Gastrocnemius medialis (tissue), 4 donors: Measurements from ENCODE around the gene COL20A1. TPM values are rescaled to one million over a fixed set of nuclear protein-coding genes. Genes with fewer than 3 reads are reported as not detected.

Source experiments
- ATAC-seq, 2 donors: fragments of 150-250 bp; one replicate each; pipeline ENCODE4 v1.9.1; 2016
- DNase-seq, 2 donors: peaks; one replicate each; pipeline ENCODE4 v3.0.0-alpha.2; 2019
- H3K27ac ChIP-seq, 4 donors: fragments of 200-600 bp; sonication (generic); 1 replicate in 1 of 4; 2 replicates in 3 of 4; pipeline ENCODE4 v1.5.1; 2016 to 2018; ENCODE audit warnings: mild to moderate bottlenecking in 2 of 4, moderate library complexity in 1 of 4
- H3K27me3 ChIP-seq, 3 donors: fragments of 200-600 bp; sonication (generic) in 2 of 3; 1 replicate in 1 of 3; 2 replicates in 2 of 3; pipeline versions ENCODE4 v1.5.1 to v1.6.0; 2016 to 2019; ENCODE audit warnings: mild to moderate bottlenecking in 1 of 3, moderate library complexity in 1 of 3
- H3K36me3 ChIP-seq, 2 donors: fragments of 200-600 bp; sonication (generic) in 1 of 2; one replicate each; pipeline ENCODE4 v1.5.1; 2017 to 2018
- H3K4me1 ChIP-seq, 2 donors: fragments of 200-600 bp; sonication (generic) in 1 of 2; one replicate each; pipeline ENCODE4 v1.5.1; 2016 to 2017; ENCODE audit warnings: mild to moderate bottlenecking in 2 of 2
- H3K4me3 ChIP-seq, 4 donors: fragments of 200-600 bp; sonication (generic) in 3 of 4; 1 replicate in 1 of 4; 2 replicates in 3 of 4; pipeline ENCODE4 v1.5.1; 2016 to 2019; ENCODE audit warnings: mild to moderate bottlenecking in 2 of 4
- H3K9me3 ChIP-seq, 3 donors: fragments of 200-600 bp; sonication (generic) in 2 of 3; 1 replicate in 1 of 3; 2 replicates in 2 of 3; pipeline ENCODE4 v1.5.1; 2016 to 2019
- CTCF ChIP-seq, 5 experiments: fragments of 450-650 bp in 3 of 5; fragments of 200-600 bp in 2 of 5; sonication (generic) in 2 of 5; IDR thresholded peaks in 4 of 5; conservative IDR thresholded peaks in 1 of 5; 1 replicate in 4 of 5; 2 replicates in 1 of 5; pipeline ENCODE4 v1.5.1; 2016 to 2019; ENCODE audit warnings: antibody characterized with exemption in 5 of 5, mild to moderate bottlenecking in 3 of 5, moderate library complexity in 3 of 5
- POLR2A ChIP-seq, 2 donors: fragments of 450-650 bp; IDR thresholded peaks; one replicate each; pipeline ENCODE4 v1.6.1; 2017; ENCODE audit warnings: antibody characterized with exemption in 2 of 2, mild to moderate bottlenecking in 2 of 2, moderate library complexity in 2 of 2
- in situ Hi-C, 4 donors: fragments of 200-750 bp; cut with MboI; loops; one replicate each; pipeline versions ENCODE4 v1.15.0 to v1.8.0; 2017; ENCODE audit warnings: low sequenced_read_pairs in 4 of 4
- intact Hi-C: fragments of 100-400 bp; cut with DNase I; formaldehyde crosslinking; loops from one replicate; pipeline ENCODE4 v1.15.1; 2023; ENCODE audit warnings: low total_unique reads
- total RNA-seq, 4 donors: library from RNA; depleted of rRNA; stranded (reverse); fragments of >200 nt; gene quantifications; one replicate each; pipeline versions ENCODE4 v1.1.0 to v1.2.3, GENCODE V29; 2016

The COL20A1 gene
- total RNA-seq, 4 donors from 2014 or later: 0.23 TPM; not detected in 3

- Histone ChIP-seq H3K36me3 (peaks cover 0 to 91% of the 10 kb centered on the region in 2 donors), H3K9me3 (no peaks in the 10 kb centered on the region), H3K27ac (no peak overlapping the region), H3K4me1 (no peaks in the 10 kb centered on the region), H3K4me3 (no peak overlapping the region), H3K27me3 (no peaks in the 10 kb centered on the region)
- in situ Hi-C loops: no loop called here
- ATAC-seq (no peak), DNase-seq (no peak)
- intact Hi-C loops: no loop called here
- TF ChIP-seq POLR2A (IDR thresholded peaks at IDR 0.05): no peak
- TF ChIP-seq CTCF (IDR thresholded peaks at IDR 0.05 in 4 of 5, conservative IDR thresholded peaks at IDR 0.05 in 1 of 5): no peak
These were observed 12.6 kb upstream of the COL20A1 start for GRCh38 chr20:63280371-63280770.

- in situ Hi-C loops: no loop called here
- ATAC-seq: no peak
These were observed 11.9 kb upstream of the COL20A1 start for GRCh38 chr20:63280929-63281545.

GRCh38 chr20:63281742-63282665, 11.0 kb upstream of the COL20A1 start:
- no peaks in the 10 kb centered on the region for H3K9me3 ChIP-seq
- in situ Hi-C loops: no loop called here
- no peak overlapping the region for H3K27ac ChIP-seq
- no peaks in the 10 kb centered on the region for H3K4me1 ChIP-seq
- DNase-seq (no peak), ATAC-seq (no peak)
- no peaks in the 10 kb centered on the region for H3K27me3 ChIP-seq
- peaks cover 0 to 91% of the 10 kb centered on the region in 2 donors for H3K36me3 ChIP-seq
- TF ChIP-seq CTCF (IDR thresholded peaks at IDR 0.05 in 4 of 5, conservative IDR thresholded peaks at IDR 0.05 in 1 of 5): no peak
- TF ChIP-seq POLR2A (IDR thresholded peaks at IDR 0.05): no peak
- intact Hi-C loops: no loop called here
- no peak overlapping the region for H3K4me3 ChIP-seq

More at GRCh38 chr20:63280929-63281545, 11.9 kb upstream of the COL20A1 start:
- DNase-seq: no peak
- intact Hi-C loops: no loop called here
- no peak for TF ChIP-seq POLR2A (IDR thresholded peaks at IDR 0.05)
- no peak for TF ChIP-seq CTCF (IDR thresholded peaks at IDR 0.05 in 4 of 5, conservative IDR thresholded peaks at IDR 0.05 in 1 of 5)
- H3K9me3 ChIP-seq: no peaks in the 10 kb centered on the region
- H3K27ac ChIP-seq: no peak overlapping the region
- peaks cover 0 to 93% of the 10 kb centered on the region in 2 donors for H3K36me3 ChIP-seq
- no peak overlapping the region for H3K4me3 ChIP-seq
- H3K4me1 ChIP-seq: no peaks in the 10 kb centered on the region
- H3K27me3 ChIP-seq: no peaks in the 10 kb centered on the region

- intact Hi-C loops (no loop called here), in situ Hi-C loops (no loop called here)
- H3K27ac ChIP-seq: no peak overlapping the region
- H3K9me3 ChIP-seq: no peaks in the 10 kb centered on the region
- no peak overlapping the region for H3K4me3 ChIP-seq
- no peaks in the 10 kb centered on the region for H3K4me1 ChIP-seq
- no peaks in the 10 kb centered on the region for H3K27me3 ChIP-seq
- TF ChIP-seq CTCF (IDR thresholded peaks at IDR 0.05 in 4 of 5, conservative IDR thresholded peaks at IDR 0.05 in 1 of 5) (no peak), POLR2A (IDR thresholded peaks at IDR 0.05) (no peak)
- DNase-seq (no peak), ATAC-seq (no peak)
- H3K36me3 ChIP-seq: peaks cover 0 to 81% of the 10 kb centered on the region in 2 donors
These were observed 10.0 kb upstream of the COL20A1 start for GRCh38 chr20:63282946-63283345.
